Measurements from ENCODE around the gene CTSL.
"Not testable (repeated sequence)": the region's sequence is repeated elsewhere in the genome, so short reads cannot be mapped to it uniquely, and the experiment has no call there.

CTSL gene

DNA sequence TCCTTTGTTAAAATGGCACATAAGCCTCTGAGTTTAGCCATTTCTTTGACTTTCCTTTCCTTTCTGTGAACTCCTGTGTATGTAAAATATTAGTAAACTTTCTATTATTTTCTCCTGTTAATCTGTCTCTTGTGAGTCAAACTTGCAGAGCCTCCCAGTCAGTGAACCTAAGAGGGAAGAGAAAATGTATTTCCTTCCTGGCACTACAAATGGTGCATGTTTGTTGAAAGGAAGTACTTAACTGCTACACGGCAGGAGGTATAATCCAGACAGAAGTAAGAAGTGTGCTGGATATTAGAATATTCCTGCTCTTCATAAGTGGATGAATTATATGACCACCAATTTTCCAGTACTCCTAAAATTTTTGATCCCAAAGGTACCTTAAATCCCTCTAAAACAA lies 23.0 kb downstream of the CTSL start:
- ChIA-PET POLR2A (ENCODE audit: low non-redundant PET) (no interaction called here), CTCF (no interaction called here)
- no peak overlapping the region for H3K27ac ChIP-seq
- DNase-seq (ENCODE audit: low spot score), result no peak
- TF ChIP-seq, protein P1, sequence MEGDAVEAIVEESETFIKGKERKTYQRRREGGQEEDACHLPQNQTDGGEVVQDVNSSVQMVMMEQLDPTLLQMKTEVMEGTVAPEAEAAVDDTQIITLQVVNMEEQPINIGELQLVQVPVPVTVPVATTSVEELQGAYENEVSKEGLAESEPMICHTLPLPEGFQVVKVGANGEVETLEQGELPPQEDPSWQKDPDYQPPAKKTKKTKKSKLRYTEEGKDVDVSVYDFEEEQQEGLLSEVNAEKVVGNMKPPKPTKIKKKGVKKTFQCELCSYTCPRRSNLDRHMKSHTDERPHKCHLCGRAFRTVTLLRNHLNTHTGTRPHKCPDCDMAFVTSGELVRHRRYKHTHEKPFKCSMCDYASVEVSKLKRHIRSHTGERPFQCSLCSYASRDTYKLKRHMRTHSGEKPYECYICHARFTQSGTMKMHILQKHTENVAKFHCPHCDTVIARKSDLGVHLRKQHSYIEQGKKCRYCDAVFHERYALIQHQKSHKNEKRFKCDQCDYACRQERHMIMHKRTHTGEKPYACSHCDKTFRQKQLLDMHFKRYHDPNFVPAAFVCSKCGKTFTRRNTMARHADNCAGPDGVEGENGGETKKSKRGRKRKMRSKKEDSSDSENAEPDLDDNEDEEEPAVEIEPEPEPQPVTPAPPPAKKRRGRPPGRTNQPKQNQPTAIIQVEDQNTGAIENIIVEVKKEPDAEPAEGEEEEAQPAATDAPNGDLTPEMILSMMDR (conservative IDR thresholded peaks at IDR 0.05; ENCODE audit: low read depth), result no peak

DNA sequence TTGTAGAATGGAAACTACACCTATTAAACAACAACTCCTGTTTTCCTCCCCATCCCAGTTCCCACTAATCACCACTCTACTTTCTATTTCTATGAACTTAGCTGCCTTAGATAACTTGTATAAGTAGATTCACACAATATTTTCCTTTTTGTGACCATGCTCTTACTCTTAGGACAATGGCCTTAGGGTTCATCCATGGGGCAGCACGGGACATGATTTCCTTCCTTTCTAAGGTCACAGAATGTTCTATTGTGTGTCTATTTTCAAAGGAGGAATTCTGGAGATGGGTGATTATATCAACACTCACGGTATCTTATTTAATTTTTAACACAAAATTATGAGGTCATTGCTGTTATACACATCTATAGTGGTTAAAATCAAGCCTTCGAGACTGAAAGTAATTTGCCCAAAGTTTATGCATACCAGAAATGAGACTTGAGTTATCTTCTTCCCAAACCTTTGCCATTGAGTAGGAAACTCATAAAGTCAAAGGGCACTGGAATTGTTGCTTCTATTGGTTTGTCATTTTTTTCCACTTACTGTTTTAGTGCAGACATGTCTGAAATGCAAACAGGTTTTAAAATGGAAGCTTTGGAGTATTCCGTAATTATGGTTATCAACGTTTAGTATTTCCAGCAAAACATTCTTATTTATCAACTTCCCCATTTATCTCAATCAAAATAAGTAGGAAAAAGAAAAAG lies 23.6 kb downstream of the CTSL start:
- ChIA-PET CTCF (no interaction called here), POLR2A (ENCODE audit: low non-redundant PET) (no interaction called here)
- TF ChIP-seq, protein P1 (conservative IDR thresholded peaks at IDR 0.05; ENCODE audit: low read depth), result no peak
- H3K27ac ChIP-seq, result no peak overlapping the region
- DNase-seq (ENCODE audit: low spot score), result no peak

DNA sequence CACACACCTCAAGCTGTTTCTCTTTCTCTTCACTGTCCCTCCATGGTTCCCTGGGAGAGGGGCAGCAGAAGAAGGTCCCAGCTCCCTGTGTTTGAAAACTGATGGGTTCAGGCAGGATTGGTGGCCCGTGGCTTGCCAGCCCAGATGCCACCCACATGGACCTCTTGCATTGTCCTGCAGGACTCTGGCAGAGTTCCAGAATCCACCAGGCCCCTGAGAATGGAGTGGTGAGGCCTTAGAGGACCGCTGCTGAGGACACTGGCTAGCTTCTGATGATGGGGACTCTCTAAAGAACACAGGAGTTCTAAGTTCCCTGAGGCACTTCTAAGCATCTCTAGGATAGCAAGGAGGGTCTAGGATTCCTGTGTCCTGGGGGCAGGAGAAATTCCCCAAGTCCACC lies 24.8 kb downstream of the CTSL start:
- CTCF ChIA-PET, result no interaction called here
- POLR2A ChIA-PET (ENCODE audit: low non-redundant PET), result no interaction called here
- TF ChIP-seq, protein P1 (conservative IDR thresholded peaks at IDR 0.05; ENCODE audit: low read depth), result no peak
- H3K27ac ChIP-seq, result no peak overlapping the region
- DNase-seq (ENCODE audit: low spot score), result no peak

DNA sequence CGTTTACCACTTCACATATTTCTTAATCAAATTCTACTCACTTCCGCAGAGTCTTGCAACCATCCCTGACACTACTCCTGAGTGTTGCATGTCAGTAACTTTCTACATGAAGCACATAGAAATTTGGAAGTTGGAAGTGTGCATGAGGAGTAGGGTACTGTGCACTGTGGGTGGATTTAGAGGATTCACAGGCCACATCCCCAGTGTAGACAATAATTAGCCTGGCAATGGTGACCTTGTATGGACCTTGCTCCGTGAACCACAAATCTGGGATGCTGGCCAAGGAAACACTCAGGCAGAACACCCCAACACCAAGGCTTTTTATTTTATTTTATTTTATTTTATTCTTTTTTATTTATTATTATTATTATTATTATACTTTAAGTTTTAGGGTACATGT lies 25.5 kb downstream of the CTSL start:
- no peak overlapping the region for H3K27ac ChIP-seq
- TF ChIP-seq, protein P1 (conservative IDR thresholded peaks at IDR 0.05; ENCODE audit: low read depth), result no peak
- DNase-seq (ENCODE audit: low spot score), result no peak
- ChIA-PET CTCF (no interaction called here), POLR2A (ENCODE audit: low non-redundant PET) (no interaction called here)

DNA sequence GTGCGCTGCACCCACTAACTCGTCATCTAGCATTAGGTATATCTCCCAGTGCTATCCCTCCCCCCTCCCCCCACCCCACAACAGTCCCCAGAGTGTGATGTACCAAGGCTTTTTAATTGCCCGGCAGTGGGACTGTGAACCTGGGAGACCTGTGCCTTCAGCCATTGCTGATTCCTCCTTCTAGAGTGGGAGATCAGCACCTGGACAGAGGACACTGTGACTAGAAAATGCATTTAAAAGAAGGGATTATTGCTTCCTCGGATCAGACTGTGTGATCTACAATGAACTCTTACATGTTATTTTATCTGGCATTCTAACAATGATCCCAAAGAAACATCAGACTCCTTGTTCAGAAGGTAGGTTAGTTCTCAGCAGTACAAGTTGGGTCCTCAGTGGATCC lies 25.9 kb downstream of the CTSL start:
- CTCF ChIA-PET, result no interaction called here
- POLR2A ChIA-PET (ENCODE audit: low non-redundant PET), result no interaction called here
- no peak for DNase-seq (ENCODE audit: low spot score)
- H3K27ac ChIP-seq, result no peak overlapping the region
- TF ChIP-seq, protein P1 (conservative IDR thresholded peaks at IDR 0.05; ENCODE audit: low read depth), result no peak

DNA sequence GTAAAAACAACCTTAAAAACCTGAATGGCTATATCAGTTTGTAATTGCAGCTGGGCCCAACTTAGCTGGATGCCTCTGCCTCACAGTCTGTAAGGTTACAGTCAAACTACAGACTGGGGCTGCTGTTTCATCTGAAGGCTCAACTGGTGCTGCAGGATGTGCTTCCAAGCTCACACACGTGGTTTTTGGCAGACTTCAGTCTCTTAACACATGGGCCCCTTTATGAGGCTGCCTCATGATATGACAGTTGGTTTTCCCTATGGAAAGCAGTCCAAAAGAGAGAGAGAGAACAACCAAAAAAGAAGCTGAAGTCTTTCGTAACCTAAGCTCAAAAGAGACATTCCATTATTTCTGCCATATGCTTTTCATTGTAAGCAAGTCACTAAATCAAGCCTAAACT lies 27.4 kb downstream of the CTSL start:
- CTCF ChIA-PET, result no interaction called here
- DNase-seq (ENCODE audit: low spot score), result no peak
- POLR2A ChIA-PET (ENCODE audit: low non-redundant PET), result no interaction called here
- H3K27ac ChIP-seq, result no peak overlapping the region
- TF ChIP-seq, protein P1 (conservative IDR thresholded peaks at IDR 0.05; ENCODE audit: low read depth), result no peak

DNA sequence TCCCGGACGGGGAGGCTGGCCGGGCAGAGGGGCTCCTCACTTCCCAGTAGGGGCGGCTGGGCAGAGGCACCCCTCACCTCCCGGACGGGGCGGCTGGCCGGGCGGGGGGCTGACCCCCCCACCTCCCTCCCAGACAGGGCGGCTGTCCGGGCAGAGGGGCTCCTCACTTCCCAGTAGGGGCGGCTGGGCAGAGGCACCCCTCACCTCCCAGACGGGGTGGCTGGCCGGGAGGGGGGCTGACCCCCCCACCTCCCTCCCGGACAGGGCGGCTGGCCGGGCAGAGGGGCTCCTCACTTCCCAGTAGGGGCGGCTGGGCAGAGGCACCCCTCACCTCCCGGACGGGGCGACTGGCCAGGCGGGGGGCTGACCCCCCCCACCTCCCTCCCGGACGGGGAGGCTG lies 32.4 kb downstream of the CTSL start:
- DNase-seq (ENCODE audit: low spot score); H3K27ac ChIP-seq; CTCF ChIA-PET; POLR2A ChIA-PET (ENCODE audit: low non-redundant PET): not testable (repeated sequence)

DNA sequence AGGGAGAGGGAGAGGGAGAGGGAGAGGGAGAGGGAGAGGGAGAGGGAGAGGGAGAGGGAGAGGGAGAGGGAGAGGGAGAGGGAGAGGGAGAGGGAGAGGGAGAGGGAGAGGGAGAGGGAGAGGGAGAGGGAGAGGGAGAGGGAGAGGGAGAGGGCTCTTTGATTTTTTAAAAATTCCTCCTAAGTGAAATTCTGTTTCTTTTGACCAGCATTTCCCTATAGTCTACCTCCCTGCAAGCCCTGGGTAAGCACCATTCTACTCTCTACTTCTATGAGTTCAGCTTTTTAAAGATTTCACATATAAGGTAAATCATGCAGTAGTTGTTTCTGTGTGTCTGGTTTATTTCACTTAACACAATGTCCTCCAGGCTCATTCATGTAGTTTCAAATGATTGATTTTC lies 34.1 kb downstream of the CTSL start:
- H3K27ac ChIP-seq; CTCF ChIA-PET; DNase-seq (ENCODE audit: low spot score); POLR2A ChIA-PET (ENCODE audit: low non-redundant PET): not testable (repeated sequence)
